GM21723 (cell line): ENCODE measurements around the gene SPRN.

ENCODE experiments used
- ATAC-seq: cut with Tn5 transposase; IDR thresholded peaks from one replicate; pipeline ENCODE4 v1.9.1; 2021; ENCODE audit warnings: mild to moderate bottlenecking, moderate library complexity; ENCODE audit not compliant: unreplicated experiment

Gene SPRN

GRCh38 chr10:133411523-133412380, 12.7 kb downstream of the SPRN start:
- no peak for ATAC-seq

- peak; percentile 51 for ATAC-seq
Measured at GRCh38 chr10:133405844-133406527, 18.4 kb downstream of the SPRN start.

GRCh38 chr10:133405272-133405671, 19.2 kb downstream of the SPRN start:
- ATAC-seq = no peak

GRCh38 chr10:133403784-133404183, 20.6 kb downstream of the SPRN start:
- ATAC-seq = no peak

GRCh38 chr10:133403359-133403758, 21.1 kb downstream of the SPRN start:
- no peak for ATAC-seq

GRCh38 chr10:133401981-133402725, 22.3 kb downstream of the SPRN start:
- no peak for ATAC-seq

- peak; percentile 8 for ATAC-seq
Measured at GRCh38 chr10:133401500-133401899, 22.9 kb downstream of the SPRN start.

GRCh38 chr10:133400624-133401424, 23.6 kb downstream of the SPRN start:
- ATAC-seq = peak; percentile 80

GRCh38 chr10:133399123-133399601, 25.3 kb downstream of the SPRN start:
- no peak for ATAC-seq

GRCh38 chr10:133397938-133398337, 26.5 kb downstream of the SPRN start:
- no peak for ATAC-seq

GRCh38 chr10:133396035-133396624, 28.3 kb downstream of the SPRN start:
- no peak for ATAC-seq

- ATAC-seq = no peak
Measured at GRCh38 chr10:133394801-133395221, 29.6 kb downstream of the SPRN start.

- peak; percentile 66 for ATAC-seq
Measured at GRCh38 chr10:133394064-133394663, 30.3 kb downstream of the SPRN start, which contains the start of gene MTG1. Gene MTG1 (plus strand): TSS chr10:133394157. CDS start chr10:133394221, 64 bp downstream.

- no peak for ATAC-seq
Measured at GRCh38 chr10:133393401-133394063, 30.9 kb downstream of the SPRN start.

- no peak for ATAC-seq
Measured at GRCh38 chr10:133391761-133392518, 32.5 kb downstream of the SPRN start.

- no peak for ATAC-seq
Measured at GRCh38 chr10:133391249-133391635, 33.2 kb downstream of the SPRN start.

- ATAC-seq = no peak
Measured at GRCh38 chr10:133390597-133391248, 33.7 kb downstream of the SPRN start.
